AG20443 (cell line): Measurements from ENCODE around the gene ZBTB16.
"Not testable (repeated sequence)": the region's sequence is repeated elsewhere in the genome, so short reads cannot be mapped to it uniquely, and the experiment has no call there.

Experiments
- DNase-seq: peaks from one replicate; pipeline ENCODE4 v3.0.0; 2012; ENCODE audit warnings: low spot score, mixed read lengths

Gene ZBTB16

DNA sequence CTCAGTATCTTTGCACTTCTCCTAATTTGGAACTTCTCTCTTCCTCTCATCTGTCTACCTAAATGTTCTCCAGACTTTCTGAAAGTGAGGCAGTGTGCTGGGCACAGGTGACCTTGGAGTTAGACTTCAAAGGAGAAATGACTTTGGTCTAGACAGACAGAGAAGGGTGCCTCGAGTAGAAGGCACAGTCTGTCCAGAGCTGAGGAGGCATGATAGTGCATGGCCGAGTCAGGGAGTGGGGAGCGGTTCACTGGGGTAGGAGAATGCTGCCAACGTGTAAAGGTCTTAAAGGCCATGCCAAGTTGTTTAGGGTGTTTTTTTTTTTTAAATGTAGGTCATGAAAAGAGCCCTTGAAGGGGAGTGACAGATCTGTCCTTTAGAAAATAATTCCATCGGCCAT is 17.3 kb upstream of the ZBTB16 start:
- DNase-seq: no peak

DNA sequence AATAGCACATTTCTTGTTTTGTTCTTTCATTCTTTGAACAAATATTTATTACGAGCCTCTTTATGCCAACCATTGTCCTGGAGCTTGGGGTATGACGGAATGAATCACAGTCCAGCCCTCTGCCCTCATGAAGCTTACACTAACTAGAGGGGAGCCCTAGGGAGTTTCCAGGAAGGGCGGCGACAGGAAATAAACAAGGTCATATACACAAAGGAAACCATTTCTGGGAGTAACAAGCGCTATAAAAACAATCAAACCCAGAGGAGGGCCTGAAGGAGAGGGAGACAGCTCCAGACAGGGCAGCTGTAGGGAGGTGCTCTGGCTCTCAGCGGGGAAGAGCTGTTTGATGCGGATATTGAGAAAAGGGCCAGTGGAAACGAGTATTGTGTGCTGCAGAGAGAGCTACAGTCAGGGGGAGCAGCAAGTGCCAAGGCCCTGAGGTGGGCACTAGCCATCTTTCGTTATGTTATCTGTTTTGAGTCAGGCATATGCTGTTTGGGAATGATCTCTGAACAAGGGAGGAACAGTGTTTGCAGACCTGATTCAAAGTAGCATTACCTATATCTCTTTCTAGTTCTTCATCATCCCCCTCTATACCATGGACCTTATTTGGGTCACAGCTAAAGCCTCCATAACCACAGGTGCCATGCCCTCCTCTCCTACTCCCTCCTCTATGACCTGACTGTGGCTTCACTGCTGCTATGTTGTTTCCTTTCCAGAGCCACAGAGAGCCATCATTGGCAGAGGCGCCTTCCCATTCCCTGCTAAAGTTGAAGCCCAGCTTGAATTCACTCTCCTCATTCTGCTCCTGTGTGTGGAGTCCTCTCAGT is 15.3 kb upstream of the ZBTB16 start:
- no peak for DNase-seq

DNA sequence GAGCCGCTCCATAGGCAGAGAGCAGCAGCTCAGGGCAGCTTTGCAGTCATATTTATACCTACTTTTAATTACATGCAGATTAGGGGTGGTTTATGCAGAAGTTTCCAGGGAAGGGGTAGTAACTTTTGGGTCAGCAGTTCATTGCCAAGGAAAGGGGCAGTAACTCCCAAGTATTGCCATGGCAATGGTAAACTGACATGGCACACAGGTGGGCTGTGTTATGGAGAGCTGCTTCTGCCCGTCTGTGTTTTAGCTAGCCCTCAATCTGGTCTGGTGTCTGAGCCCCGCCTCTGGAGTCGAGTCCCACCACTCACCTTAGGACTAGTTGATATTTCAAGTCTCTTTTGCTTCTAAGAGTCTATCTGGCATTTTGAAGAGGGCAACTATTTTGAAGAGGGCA is 12.2 kb upstream of the ZBTB16 start:
- no peak for DNase-seq

DNA sequence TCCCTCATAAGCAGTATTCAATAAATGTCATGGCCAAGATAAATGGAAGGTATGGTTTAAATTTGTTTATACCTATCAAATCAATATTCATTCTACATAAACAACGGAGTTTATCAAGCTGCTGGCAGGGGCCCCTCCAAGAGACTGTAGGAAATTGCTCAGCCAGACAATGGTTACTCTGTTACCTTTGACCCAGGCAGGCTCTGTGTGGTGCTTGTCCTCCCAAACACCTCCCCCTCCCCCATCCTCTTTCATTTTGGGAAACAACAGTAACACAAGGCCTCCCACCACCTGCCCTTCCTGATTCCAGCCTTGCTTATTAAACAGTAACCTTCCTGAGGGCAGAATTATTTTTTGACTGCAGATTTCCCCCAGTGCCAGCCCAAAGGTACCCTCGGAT is 10.5 kb upstream of the ZBTB16 start:
- DNase-seq: no peak

DNA sequence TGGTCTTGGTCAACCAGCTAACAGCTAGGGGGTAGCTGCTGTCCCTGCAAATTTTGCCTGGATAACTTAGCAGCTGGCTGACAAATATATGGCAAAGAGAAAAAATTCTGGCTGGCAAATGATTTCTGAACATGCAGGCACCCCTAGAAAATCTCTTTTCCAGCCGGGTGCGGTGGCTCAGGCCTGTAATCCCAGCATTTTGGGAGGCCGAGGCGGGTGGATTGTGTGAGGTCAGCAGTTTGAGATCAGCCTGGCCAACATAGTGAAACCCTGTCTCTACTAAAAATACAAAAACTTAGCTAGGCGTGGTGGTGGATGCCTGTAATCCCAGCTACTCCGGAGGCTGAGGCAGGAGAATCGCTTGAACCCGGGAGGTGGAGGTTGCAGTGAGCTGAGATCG is 9.7 kb upstream of the ZBTB16 start:
- DNase-seq: not testable (repeated sequence)

DNA sequence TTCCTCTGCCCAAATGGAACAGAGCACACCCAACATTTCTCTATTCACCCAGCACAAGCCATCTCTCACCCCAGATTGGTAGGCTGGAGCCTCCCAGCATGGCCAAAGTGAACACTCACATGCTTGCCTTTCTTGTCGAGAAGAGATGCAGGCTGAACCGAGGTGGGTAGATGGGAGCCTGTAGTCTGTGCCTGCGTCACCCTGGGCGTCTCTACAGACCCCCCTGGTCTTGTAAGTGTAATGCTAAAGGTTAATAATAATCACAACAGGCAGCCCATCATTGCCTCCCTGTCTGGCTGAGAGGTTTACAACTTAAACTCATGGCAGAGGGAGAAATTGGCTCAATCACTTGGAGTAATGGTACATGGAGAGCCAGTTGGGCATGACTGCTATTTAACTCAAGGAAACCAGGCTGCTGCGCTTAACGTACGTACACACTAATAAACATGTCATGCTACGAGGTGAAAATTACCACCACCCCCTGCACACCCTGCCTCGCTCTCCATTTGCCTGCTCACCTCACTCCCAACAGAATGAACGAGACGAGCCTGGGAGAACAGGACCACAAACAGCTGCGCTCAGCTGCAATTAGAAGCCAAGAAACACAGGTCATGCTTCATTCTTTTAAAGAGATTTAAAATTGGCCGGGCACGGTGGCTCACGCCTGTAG is 9.1 kb upstream of the ZBTB16 start:
- no peak for DNase-seq

DNA sequence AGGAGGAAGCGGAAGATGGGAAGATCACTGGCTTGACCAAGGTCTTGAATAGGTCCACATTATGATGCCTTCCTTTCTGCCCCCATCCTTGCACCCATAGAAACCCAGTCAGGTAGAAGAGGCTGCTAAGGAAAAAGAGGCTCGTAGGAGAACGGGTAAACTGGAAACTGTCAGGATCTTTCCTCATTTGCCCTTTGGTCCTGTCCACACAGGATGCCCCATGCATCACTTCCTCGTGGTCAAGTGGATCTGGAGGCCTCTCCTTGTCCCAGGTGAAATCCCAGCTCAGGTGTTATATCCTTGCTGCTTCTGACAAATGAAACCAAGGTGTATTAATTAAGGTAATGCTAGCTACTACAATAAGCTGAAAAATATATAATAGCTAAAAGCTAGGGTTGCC is 8.0 kb upstream of the ZBTB16 start:
- DNase-seq: no peak

DNA sequence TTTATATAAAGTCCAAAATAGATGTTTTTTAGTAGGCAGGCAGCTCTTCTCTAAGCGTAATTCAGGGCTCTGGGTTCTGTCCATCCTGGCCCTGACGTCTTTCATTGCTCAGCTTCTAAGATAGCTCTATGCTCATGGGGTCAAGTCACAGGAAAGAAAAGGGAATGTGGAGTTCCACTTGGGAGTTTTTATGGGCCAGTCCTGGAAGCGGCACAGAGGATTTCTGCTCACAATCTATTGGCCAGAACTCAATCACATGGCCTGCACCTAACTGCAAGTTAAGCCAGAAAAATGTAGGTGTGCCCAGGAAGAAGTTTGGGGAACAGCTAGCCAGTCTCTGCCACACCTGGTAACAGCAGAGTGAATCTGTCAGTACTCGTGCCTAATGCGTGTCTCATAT is 7.4 kb upstream of the ZBTB16 start:
- DNase-seq: no peak

DNA sequence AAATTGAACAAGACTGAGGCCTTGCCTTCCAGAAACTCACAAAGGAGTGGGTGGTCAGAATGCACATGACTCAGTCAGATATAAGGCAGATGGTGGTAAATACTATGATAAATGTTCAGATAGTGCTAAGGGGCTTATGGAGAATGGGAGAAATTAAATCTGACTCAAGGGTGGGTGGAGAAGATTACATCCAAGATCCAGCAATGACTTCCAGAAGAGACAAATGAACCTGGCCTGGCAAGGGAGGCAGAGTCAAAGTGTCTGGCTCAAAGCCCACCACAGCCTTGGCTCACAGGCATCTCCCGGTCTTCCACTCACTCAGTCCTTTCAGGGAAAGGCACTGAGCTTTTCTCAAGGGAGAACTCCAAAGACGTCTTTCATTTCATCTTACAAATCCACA is 6.1 kb upstream of the ZBTB16 start:
- no peak for DNase-seq

DNA sequence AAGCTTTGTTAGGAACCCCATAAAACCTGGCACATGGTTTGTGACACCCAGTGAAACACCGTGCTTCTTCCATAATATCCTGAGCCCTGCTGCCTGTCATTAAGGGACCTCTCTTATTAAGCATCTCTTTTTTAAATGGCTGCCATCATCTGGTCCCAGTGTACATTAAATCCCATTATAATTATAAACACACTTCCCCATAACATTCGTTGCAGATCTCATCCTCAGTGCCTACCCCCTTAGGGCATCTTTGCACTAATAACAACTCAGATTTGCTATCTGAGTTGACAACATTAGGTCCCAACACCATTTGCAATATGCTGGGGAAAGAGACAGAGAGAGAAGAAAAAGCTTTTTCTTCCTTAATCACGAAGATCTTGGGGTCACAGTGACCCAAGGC is 4.7 kb upstream of the ZBTB16 start:
- no peak for DNase-seq

DNA sequence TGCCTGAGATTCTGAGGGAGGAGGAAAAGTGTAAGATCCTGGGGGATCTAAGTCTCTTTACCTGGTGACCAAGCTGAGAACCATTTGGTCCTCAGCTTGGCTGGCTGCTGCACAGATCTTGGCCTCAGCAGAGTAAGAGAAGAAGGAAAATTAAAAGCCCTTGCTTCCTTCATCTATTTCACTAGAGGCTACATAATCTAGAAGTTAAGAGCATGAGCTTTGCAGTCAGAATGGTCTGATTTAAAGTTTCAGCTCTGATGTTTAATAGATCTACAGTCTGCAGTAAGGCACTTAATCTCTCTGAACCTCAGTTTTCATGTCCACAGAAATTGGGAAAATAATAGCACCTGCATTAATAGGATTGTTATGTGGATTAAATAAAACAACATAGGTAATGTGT is 3.1 kb upstream of the ZBTB16 start:
- DNase-seq: no peak

DNA sequence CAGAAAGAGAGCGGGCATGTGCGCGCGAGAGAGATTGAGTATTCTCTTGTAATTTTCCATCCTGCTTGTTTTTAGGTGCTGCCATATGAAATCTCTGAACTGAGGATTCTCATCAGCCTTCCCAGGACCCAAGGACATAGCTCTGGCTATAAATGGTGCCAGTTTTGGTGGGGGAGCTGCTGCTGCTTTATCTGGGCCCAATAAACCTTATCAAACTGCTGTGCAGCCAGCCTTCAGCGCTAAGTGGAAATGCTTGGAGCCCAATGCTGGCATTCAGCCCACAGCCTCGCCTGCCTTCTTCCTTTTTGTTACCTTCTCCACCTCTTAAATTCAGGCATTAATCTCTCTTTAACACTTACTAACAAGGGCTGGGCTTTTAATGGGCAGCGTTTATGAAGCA is 2.4 kb upstream of the ZBTB16 start:
- no peak for DNase-seq

DNA sequence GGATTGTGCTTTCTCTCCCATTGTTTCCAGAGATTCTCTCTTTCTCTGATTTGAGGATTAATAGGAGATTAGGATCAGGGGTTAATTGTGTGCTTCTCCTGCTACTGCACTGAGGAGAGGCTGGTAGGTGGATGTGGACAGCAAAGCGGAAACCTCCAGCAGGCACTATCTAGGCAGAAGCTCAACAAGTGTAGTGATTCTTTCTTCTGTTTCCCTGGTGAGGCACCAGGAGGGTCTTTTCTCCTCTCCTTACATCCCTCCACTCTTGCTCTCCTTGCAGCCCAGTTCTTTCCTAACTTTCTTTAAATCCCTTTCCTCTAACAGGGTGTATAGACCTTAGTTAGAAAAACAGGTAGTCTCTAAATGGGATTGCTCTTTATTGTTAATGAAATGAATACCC is 1.9 kb upstream of the ZBTB16 start:
- no peak for DNase-seq

DNA sequence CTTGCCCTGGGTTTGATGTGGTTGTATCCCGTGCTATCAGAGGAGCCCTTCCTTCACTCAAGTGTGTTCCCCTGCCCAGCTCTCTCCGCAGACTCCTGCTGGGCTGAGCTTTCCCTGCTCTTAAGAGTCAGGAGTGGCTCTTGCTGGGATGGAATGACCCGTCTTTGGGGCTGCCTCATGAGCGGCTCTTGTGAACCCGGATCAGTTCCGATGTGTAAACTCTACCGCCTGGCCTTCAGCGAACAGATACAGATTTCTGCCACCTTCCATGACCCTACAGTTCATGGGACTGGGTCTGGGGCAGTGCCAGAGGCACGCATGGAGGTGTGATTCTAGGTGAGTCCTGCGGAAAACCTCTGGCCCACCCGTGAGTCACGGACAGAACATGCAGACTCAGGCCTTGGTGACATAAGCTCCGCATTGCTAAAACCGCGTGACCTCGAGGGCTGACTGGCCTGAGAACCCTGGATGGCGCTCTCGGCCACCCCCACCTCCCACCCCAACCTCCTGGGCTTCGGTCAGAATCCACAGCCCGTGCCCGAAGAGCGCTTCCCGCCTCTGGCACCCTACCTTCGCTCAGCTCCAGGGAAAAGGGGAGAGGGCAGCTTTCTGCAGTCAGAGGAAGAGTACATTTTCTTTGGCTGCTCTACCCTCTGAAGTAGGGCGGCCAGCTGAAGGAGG is 1.3 kb upstream of the ZBTB16 start:
- DNase-seq: no peak

DNA sequence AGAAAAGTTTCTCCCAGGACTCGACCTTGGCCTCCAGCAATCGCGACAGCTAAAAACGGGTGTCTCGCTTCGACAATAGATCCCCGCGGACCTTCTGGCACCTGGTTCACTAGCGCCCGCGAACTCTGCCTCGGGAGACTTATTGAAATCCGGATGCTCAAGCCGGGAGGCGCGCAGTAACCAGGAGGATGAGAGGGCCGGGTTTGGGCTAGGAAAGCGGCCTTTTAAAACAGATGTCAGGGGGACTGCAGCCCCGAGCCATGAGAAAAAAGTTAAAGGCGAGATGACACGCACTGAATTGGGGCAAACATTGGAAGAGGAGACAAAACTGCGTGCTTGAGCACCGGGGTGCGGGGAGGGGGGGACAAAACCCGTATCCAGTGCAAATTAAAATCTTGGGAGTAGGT is 637 bp upstream of the ZBTB16 start:
- no peak for DNase-seq

DNA sequence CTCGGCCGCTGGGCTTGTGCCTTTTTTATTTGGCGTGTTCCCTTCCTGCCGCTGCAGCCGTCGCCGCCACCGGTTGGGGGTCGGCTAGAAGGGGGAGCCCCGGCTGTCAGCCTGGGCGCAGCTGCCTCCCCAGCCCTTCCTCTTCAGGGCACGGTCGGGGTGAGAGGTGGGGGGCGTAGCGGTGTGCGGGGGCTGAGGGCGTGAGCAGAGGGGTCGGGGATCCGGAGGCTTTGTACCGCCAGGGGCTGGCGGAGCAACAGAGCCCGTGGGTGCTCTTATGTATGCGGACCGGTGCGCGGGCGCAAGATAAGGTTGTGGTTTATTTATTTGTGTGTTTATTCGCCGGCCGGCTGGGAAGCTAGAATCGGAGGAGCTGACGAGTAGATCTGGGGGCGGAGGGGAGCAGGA is 477 bp downstream of the ZBTB16 start:
- no peak for DNase-seq

DNA sequence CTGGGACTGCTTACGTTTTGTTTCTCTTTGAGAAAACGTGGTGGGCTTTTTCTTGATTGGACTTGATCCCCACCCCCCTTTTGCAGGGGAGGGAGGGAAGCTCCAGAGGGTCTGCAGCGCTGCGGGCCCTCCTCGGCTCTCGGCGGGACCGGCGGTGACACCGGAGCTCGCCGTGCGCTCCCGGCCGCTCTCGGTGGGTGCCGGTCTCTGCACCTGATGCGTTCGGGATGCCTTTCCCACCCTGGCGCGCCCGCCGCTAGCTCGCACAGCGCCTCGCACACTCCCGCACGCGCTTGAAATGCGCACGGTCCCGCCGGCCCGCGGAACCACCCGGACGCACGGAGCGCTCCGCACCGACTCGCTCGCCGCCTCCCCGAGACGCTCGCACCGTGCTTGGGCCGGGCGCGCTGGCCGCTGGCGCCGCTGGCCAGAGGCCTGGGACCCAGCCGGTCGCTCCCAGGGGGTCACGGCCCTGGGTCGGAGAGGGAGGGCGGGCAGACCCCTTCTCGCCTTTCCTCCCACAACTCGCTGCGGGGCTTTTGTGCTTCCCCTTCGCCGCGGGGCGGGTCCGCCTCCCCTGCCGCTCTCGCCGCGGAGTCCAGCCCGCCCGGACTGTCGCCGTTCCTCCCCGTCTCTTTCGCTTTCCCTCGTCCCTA is 1.0 kb downstream of the ZBTB16 start:
- peak; percentile 56 for DNase-seq

DNA sequence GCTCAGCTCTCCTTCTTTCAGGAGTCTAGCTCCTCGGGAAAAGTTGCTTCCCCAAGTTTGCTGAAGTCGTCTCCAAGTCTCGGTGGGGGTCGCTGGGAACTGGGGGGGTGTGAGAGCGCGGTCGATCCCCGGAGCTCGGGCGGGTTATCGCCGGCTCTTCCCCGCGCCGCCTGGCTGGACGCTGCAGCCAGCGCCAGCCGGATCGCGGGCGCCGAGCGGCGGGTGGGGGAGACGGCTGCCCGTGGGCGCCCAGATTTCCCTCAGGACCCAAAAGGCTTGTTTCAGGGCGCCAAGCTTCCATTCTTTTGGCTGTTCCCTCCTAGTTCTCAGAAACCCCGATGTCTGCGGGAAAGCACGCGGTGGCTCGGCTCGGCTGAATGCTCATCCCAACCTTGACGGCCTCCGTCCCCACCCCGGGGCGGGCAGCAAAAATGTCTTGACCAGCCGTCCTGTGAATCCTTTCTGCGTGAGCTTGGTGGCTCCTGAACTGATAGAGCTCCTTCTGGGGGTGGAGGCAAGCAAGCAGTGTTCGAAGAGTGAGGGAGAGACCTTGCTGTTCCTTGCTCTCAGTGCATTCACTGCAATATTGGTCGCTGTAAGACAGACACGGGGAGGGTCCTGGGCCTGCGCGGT is 1.7 kb downstream of the ZBTB16 start:
- DNase-seq: peak; percentile 49

DNA sequence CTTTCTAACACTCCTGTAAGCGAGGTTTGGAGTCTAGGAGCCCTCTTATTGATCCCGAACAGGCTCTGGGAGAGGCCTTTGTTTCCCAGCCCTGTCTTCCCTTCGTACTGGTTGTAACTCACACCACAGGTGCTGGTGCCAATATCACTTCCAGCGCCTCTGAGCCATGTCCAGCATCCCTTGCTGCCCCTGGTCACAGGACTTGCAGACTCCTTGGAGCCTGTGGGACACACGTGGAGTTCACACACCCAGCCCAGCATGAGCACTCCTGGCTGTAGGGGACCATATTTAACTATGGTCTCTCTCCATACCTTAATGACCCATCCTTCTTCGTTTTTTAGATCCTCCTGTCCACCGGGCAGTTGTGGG is 2.2 kb downstream of the ZBTB16 start:
- no peak for DNase-seq

DNA sequence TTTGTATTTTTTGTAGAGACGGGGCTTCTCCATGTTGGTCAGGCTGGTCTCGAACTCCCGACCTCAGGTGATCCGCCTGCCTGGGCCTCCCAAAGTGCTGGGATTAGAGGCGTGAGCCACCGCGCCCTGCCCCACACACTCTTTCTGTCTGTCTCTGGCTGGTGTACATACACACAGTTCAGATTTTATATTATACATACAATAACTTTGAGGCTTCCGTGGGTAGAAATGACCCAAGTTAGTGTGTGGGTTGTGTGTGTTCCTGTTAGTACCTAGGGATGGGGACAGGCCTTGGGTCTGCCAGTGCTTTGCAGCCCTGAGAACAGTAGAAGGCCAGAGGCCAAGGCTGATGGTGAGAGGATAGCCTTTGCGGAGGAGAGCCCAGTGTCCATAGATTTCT is 2.8 kb downstream of the ZBTB16 start:
- no peak for DNase-seq

DNA sequence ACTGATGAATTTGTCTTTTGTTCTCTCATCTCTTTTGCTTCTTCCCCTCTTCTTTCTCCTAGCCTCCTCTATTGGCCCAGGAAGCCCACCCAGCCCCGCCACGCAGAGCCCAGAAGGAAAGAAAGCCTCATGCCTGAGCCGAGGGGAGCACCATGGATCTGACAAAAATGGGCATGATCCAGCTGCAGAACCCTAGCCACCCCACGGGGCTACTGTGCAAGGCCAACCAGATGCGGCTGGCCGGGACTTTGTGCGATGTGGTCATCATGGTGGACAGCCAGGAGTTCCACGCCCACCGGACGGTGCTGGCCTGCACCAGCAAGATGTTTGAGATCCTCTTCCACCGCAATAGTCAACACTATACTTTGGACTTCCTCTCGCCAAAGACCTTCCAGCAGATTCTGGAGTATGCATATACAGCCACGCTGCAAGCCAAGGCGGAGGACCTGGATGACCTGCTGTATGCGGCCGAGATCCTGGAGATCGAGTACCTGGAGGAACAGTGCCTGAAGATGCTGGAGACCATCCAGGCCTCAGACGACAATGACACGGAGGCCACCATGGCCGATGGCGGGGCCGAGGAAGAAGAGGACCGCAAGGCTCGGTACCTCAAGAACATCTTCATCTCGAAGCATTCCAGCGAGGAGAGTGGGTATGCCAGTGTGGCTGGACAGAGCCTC is 3.8 kb downstream of the ZBTB16 start:
- DNase-seq: no peak

DNA sequence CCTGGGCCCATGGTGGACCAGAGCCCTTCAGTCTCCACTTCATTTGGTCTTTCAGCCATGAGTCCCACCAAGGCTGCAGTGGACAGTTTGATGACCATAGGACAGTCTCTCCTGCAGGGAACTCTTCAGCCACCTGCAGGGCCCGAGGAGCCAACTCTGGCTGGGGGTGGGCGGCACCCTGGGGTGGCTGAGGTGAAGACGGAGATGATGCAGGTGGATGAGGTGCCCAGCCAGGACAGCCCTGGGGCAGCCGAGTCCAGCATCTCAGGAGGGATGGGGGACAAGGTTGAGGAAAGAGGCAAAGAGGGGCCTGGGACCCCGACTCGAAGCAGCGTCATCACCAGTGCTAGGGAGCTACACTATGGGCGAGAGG is 4.3 kb downstream of the ZBTB16 start:
- no peak for DNase-seq
